HG03060 (cell line): ENCODE results near the gene HSDL2.
"Not testable (repeated sequence)": the region's sequence is repeated elsewhere in the genome, so short reads cannot be mapped to it uniquely, and the experiment has no call there.

ENCODE experiments used
- ATAC-seq: cut with Tn5 transposase; IDR thresholded peaks from one replicate; pipeline ENCODE4 v1.9.1; 2021; ENCODE audit warnings: low read depth, moderate number of reproducible peaks; ENCODE audit not compliant: unreplicated experiment

The HSDL2 gene

GRCh38 chr9:112489876-112490666 is 110.2 kb downstream of the HSDL2 start:
- no peak for ATAC-seq

DNA sequence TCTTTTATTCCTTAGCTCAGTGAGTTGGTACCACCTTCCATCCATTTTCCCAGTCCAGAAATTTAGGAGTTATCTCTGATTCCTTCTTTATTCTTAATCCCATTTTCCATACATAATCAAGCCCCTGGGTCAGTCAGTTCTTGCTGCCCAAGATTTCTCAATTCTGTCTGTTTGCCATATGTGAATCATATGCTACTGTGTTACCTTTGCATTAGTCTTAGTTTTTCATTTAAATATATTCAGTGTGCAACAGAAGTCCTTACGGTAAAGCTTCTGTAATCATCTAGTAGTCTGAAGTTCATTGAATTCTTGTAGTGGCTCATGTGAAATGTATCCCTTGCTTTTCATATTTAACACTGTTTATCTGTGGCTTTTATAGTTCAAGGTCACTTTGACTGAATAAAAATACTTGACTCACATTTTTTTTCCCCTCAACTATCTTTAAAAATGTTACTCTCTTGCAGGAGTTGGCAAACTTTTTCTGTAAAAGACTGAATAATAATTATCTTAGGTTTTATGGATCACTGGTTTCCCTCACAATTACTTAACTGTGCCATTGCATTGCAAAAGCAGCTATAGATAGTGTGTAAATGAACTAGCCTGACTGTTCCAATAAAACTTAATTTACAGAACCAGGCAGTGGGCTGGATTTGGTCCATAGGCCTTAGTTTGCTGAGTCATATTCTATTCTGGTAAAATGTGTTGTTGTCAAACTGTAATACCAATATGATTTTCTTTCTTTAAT is 113.7 kb downstream of the HSDL2 start:
- no peak for ATAC-seq

GRCh38 chr9:112494153-112494552 is 114.2 kb downstream of the HSDL2 start:
- no peak for ATAC-seq

DNA sequence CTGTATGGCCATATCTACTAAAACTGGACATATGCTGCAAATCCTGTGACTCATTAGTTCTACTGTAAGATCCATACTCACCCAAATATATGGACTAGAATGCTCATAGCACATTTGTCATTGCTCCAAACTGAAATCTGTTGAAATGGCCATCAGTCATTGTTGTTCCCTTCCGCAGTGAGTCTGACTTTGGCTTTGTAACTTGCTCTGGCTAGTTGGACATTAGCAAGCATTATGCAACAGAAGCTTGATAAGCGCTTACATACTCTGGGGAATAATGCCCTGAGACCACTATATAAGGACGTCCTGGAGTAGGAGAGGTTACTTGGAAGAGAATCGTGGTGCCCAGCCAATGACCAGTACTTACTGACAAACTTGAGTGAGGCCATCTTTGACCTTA is 115.7 kb downstream of the HSDL2 start:
- ATAC-seq, result no peak

GRCh38 chr9:112496074-112496722 is 116.3 kb downstream of the HSDL2 start:
- no peak for ATAC-seq

- ATAC-seq, result no peak
Measured at GRCh38 chr9:112500842-112501241, 120.9 kb downstream of the HSDL2 start.

- no peak for ATAC-seq
Measured at GRCh38 chr9:112501287-112501686, 121.4 kb downstream of the HSDL2 start.

- ATAC-seq, result no peak
Measured at GRCh38 chr9:112502175-112502946, 122.5 kb downstream of the HSDL2 start.

GRCh38 chr9:112503170-112503569 is 123.3 kb downstream of the HSDL2 start:
- ATAC-seq, result no peak

GRCh38 chr9:112505086-112505485 is 125.2 kb downstream of the HSDL2 start:
- no peak for ATAC-seq

- no peak for ATAC-seq
Measured at GRCh38 chr9:112505607-112506006, 125.7 kb downstream of the HSDL2 start.

GRCh38 chr9:112506571-112506970 is 126.7 kb downstream of the HSDL2 start:
- no peak for ATAC-seq

DNA sequence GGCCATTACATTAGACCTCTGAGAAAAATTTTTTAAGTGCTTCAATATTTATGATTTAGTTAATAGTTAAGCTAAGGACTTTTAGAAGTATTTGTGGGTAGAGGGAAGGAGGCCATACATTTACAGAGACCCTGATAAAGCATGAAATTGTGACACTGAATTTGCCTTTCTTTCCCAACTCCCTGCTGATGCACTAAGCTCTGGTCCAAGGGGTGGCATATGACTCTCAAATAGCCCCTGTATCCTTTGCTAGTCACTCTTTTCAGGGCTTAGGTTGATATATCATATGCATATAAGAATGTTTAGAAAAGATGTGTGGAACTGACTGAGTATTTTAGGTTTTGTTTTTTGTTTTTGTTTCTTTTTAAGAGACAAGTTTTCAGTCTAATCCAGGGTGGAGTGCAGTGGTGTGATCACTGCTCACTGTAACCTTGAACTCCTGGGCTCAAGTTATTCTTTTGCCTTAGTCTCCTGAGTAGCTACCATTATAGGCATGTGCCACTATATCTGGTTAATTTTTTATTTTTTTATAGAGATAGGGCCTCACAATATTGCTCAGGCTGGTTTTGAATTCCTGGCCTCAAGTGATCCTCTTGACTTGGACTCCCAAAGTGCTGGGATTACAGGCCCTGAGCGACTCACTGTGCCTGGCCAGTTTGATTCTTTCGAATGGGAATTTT is 127.2 kb downstream of the HSDL2 start:
- no peak for ATAC-seq

GRCh38 chr9:112508377-112508776 is 128.5 kb downstream of the HSDL2 start:
- no peak for ATAC-seq

- not testable (repeated sequence) for ATAC-seq
Measured at GRCh38 chr9:112512377-112512776, 132.5 kb downstream of the HSDL2 start.

DNA sequence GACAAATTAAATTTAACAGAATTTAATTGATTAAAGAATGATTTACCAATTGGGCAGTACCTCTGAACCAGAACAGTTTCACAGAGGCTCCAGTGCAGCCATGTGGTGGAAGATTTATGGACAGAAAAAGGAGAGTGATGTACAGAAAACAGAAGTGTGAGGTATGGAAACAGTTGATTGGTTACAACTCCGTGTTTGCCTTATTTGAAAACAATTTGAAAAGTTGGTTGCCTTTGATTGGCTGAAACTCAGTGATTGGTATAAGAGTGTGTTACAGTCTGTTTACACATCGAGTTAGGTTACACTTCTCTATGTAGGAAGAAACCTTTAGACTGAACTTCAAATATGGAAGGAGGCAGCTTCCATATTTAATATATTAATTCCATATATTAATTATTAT is 136.9 kb downstream of the HSDL2 start:
- ATAC-seq, result no peak

GRCh38 chr9:112520069-112520468 is 140.2 kb downstream of the HSDL2 start:
- no peak for ATAC-seq

DNA sequence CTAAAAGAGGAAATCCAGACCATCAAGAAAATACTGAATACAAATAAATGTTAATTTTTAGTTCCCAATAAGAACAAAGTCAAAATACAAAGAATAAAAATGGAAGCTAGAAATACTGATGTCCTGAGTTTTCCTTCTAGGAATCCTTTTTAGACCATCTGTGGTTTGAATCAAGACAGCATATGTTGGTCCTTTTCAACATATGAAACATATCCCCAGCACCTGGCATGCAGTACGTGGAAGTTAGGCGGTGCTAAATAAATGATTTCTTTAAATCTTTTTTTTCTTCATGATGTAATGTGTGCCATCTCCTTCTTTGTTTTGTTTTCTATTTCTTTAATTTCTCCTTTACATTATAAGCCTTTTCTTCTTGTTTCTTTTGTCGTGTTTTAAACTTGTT is 140.7 kb downstream of the HSDL2 start:
- no peak for ATAC-seq
